Neural crest cell (in vitro differentiated cells): Measurements from ENCODE around the gene L3HYPDH. TPM values are rescaled to one million over a fixed set of nuclear protein-coding genes. Genes with fewer than 3 reads are reported as not detected.
A peak's percentile ranks its signal among the peaks of the same experiment; 100 is the strongest.

ENCODE experiments used
- DNase-seq: peaks from one replicate; pipeline ENCODE4 v3.0.0; 2021; ENCODE audit warnings: low read depth, mixed read lengths, low spot score
- H3K27ac Mint-ChIP-seq: one replicate; pipeline ENCODE4 v1.8.0; 2021; ENCODE audit warnings: mild to moderate bottlenecking, mixed read lengths; ENCODE audit not compliant: unreplicated experiment
- H3K27me3 Mint-ChIP-seq: 2 replicates; pipeline ENCODE4 v1.8.0; 2021; ENCODE audit warnings: low read depth, mild to moderate bottlenecking, mixed read lengths
- H3K36me3 Mint-ChIP-seq: 2 replicates; pipeline ENCODE4 v1.8.0; 2021; ENCODE audit warnings: low read depth, mild to moderate bottlenecking, mixed read lengths
- H3K4me1 Mint-ChIP-seq: 2 replicates; pipeline ENCODE4 v1.8.0; 2021; ENCODE audit warnings: mixed read lengths
- H3K4me3 Mint-ChIP-seq: one replicate; pipeline ENCODE4 v1.8.0; 2021; ENCODE audit warnings: mild to moderate bottlenecking, mixed read lengths
- H3K9me3 Mint-ChIP-seq: 2 replicates; pipeline ENCODE4 v1.8.0; 2021; ENCODE audit warnings: mixed read lengths
- CTCF ChIP-seq: fragments of 200-600 bp; sonication (generic); conservative IDR thresholded peaks from 2 replicates; pipeline ENCODE4 v1.5.0; 2021; ENCODE audit warnings: antibody characterized with exemption, mild to moderate bottlenecking
- total RNA-seq: library from RNA; stranded (reverse); gene quantifications from 2 replicates; pipeline ENCODE4 v1.2.1, GENCODE V29; 2021

The L3HYPDH gene
- total RNA-seq, 1 donor from 2014 or later, result 16.8 TPM

DNA sequence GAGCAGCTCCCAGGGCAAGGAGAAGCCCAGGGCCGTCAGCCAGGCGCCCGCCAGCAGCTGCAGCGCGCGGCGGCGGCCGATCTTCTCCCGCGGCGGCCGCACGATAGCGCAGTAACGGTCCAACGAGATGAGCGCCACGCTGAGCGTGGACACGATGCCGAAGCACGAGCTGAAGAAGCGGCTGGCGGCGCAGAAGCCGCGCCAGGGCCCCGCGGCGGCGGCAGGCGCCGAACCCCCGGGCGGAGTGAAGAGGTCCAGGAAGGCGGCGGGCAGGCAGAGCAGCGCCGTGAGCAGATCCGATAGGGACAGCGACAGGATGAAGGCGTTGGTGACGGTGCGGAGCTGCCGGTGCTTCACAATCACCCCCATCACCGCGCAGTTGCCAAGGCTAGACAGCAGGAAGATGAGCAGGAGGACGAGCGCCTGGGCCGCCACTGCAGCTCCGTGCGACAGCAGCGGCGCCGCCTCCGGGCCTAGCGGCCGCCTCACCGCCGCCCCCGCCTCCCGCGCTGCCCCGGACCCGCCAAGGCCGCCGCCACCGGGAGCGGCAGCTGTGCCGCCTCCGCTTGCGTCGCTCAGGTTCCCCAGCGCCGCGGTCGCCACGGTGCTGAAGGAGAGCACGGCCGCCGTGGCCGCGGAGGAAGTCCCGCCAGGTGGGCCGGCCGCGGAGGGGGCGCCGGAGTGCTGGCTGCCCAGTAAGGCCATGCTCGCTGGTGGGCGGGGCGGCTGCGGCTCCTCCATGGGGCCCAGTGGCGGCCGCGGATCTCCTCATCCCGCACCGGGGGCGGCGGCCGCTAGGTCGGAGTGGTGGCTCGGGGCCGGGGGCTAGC, 19.5 kb downstream of the L3HYPDH start:
- DNase-seq, result peak; percentile 43
- Mint-ChIP-seq H3K36me3 (peaks cover 8% of the 10 kb centered on the region), H3K4me3 (peak overlapping the region; percentile 86), H3K4me1 (peaks cover 8% of the 10 kb centered on the region), H3K9me3 (no peaks in the 10 kb centered on the region), H3K27me3 (peaks cover 2% of the 10 kb centered on the region), H3K27ac (no peak overlapping the region)
- no peak for TF ChIP-seq CTCF

DNA sequence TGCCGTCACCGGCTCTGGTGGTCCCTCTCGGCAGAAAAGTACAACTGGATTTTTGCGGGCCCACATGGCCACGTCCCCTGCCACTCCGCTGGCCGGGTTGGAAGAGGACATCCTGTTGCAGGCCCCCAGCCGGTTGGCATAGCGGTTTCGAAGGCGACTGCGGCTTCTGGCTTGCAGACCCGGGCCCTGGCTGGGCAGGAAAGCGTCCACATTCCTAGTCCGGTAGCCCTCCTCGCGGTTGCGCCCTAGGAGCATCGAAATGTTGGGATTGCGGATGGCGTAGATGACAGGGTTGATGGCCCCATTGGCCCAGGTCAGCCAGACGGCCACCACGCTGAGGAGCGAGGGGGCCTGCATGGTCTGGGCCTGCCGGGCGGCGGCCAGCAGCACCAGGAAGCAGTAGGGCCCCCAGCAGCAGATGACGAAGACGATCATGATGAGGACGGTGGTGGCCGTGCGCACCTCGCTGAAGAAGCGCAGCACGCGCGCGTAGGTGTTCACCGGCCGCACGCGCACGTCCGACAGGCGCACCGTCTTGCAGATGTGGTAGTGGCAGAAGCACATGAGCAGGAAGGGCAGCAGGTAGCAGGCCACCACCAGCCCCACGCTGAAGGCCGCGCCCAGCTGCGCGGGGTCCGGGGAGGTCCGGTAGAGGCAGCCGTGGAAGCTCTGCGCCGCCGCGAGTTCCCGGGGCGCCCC, 20.3 kb downstream of the L3HYPDH start:
- peaks cover 8% of the 10 kb centered on the region for H3K4me1 Mint-ChIP-seq
- no peak for DNase-seq
- TF ChIP-seq CTCF, result no peak
- peaks cover 2% of the 10 kb centered on the region for H3K27me3 Mint-ChIP-seq
- peak overlapping the region; percentile 24 for H3K27ac Mint-ChIP-seq
- H3K9me3 Mint-ChIP-seq, result no peaks in the 10 kb centered on the region
- peaks cover 8% of the 10 kb centered on the region for H3K36me3 Mint-ChIP-seq
- peak overlapping the region; percentile 86 for H3K4me3 Mint-ChIP-seq

GRCh38 chr14:59461891-59462290, 22.3 kb downstream of the L3HYPDH start:
- H3K36me3 Mint-ChIP-seq, result peaks cover 18% of the 10 kb centered on the region
- peaks cover 8% of the 10 kb centered on the region for H3K4me1 Mint-ChIP-seq
- DNase-seq, result no peak
- H3K27ac Mint-ChIP-seq, result no peak overlapping the region
- no peaks in the 10 kb centered on the region for H3K9me3 Mint-ChIP-seq
- H3K4me3 Mint-ChIP-seq, result no peak overlapping the region
- H3K27me3 Mint-ChIP-seq, result peaks cover 2% of the 10 kb centered on the region
- no peak for TF ChIP-seq CTCF

DNA sequence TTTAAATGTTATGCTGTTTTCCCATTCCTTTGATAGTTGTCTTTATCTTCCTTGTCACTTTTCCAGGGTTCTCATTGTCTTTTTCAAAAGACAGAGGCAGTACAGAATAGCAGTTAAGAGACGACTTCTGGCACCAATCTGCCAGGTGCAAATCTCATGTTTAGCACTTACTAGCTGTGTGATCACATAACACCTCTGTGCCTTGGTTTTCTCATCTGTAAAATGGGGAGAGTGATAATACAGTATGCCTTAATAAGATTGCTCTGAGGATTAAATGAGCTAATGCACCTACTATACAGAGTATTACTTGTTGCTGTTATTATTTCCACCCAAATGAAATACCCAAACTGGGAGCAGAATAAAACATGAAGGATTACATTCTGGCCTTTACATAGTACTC, 23.8 kb downstream of the L3HYPDH start:
- H3K27ac Mint-ChIP-seq, result no peak overlapping the region
- peaks cover 24% of the 10 kb centered on the region for H3K36me3 Mint-ChIP-seq
- TF ChIP-seq CTCF, result no peak
- H3K4me3 Mint-ChIP-seq, result no peak overlapping the region
- peaks cover 5% of the 10 kb centered on the region for H3K4me1 Mint-ChIP-seq
- no peaks in the 10 kb centered on the region for H3K9me3 Mint-ChIP-seq
- H3K27me3 Mint-ChIP-seq, result peaks cover 2% of the 10 kb centered on the region
- no peak for DNase-seq

GRCh38 chr14:59458486-59458885, 25.7 kb downstream of the L3HYPDH start:
- no peak overlapping the region for H3K4me3 Mint-ChIP-seq
- TF ChIP-seq CTCF, result no peak
- H3K4me1 Mint-ChIP-seq, result peaks cover 3% of the 10 kb centered on the region
- H3K9me3 Mint-ChIP-seq, result no peaks in the 10 kb centered on the region
- no peak overlapping the region for H3K27ac Mint-ChIP-seq
- peaks cover 25% of the 10 kb centered on the region for H3K36me3 Mint-ChIP-seq
- H3K27me3 Mint-ChIP-seq, result peaks cover 2% of the 10 kb centered on the region
- no peak for DNase-seq
